NCI-H1417 (cell line): ENCODE data around the gene PCSK5.
"Not testable (repeated sequence)": the region's sequence is repeated elsewhere in the genome, so short reads cannot be mapped to it uniquely, and the experiment has no call there.

Source experiments
- DNase-seq, 3 experiments: peaks; one replicate each; lab custom pipeline; 2025; lab: John Stamatoyannopoulos, UW

The PCSK5 gene

GRCh38 chr9:76358628-76359280 lies 468.3 kb downstream of the PCSK5 start:
- DNase-seq: no peak

- no peak for DNase-seq
These were observed 468.9 kb downstream of the PCSK5 start for GRCh38 chr9:76359365-76359764.

- DNase-seq: no peak
These were observed 469.3 kb downstream of the PCSK5 start for GRCh38 chr9:76359766-76360165.

GRCh38 chr9:76362332-76363031 lies 472.0 kb downstream of the PCSK5 start:
- not testable (repeated sequence) for DNase-seq

- no peak for DNase-seq
These were observed 472.5 kb downstream of the PCSK5 start for GRCh38 chr9:76363032-76363395.

GRCh38 chr9:76365028-76365427 lies 474.6 kb downstream of the PCSK5 start:
- DNase-seq: no peak

GRCh38 chr9:76366275-76366674 lies 475.8 kb downstream of the PCSK5 start:
- peak in 1 of 3 experiments; percentile 57 for DNase-seq

GRCh38 chr9:76369583-76369982 lies 479.1 kb downstream of the PCSK5 start:
- peak; percentile 54 to 90 (median 87) for DNase-seq

GRCh38 chr9:76370396-76371023 lies 480.0 kb downstream of the PCSK5 start:
- peak in 2 of 3 experiments; percentile 12 to 26 for DNase-seq

- DNase-seq: no peak
These were observed 481.4 kb downstream of the PCSK5 start for GRCh38 chr9:76371901-76372300.

GRCh38 chr9:76372336-76372735 lies 481.9 kb downstream of the PCSK5 start:
- DNase-seq: no peak

GRCh38 chr9:76373173-76373783 lies 482.8 kb downstream of the PCSK5 start:
- DNase-seq: no peak

- no peak for DNase-seq
These were observed 483.5 kb downstream of the PCSK5 start for GRCh38 chr9:76373784-76374474.

- peak in 2 of 3 experiments; percentile 22 to 56 for DNase-seq
These were observed 484.5 kb downstream of the PCSK5 start for GRCh38 chr9:76374783-76375559.

- no peak for DNase-seq
These were observed 487.3 kb downstream of the PCSK5 start for GRCh38 chr9:76377791-76378190.

GRCh38 chr9:76378367-76379073 lies 488.0 kb downstream of the PCSK5 start:
- no peak for DNase-seq

GRCh38 chr9:76379494-76379893 lies 489.0 kb downstream of the PCSK5 start:
- DNase-seq: peak; percentile 42 to 82 (median 49)

- no peak for DNase-seq
These were observed 500.2 kb downstream of the PCSK5 start for GRCh38 chr9:76390656-76391055.

- peak; percentile 82 to 98 (median 97) for DNase-seq
These were observed 503.9 kb downstream of the PCSK5 start, which contains the start of gene RFK for GRCh38 chr9:76394195-76394959. RFK (minus strand) TSS chr9:76394426; CDS start chr9:76394171, 255 bp downstream.

GRCh38 chr9:76394960-76395252 lies 504.4 kb downstream of the PCSK5 start:
- DNase-seq: peak; percentile 62 to 97 (median 94)
